GM19239 (cell line): ENCODE results near the gene DPPA4.
"Not testable (repeated sequence)": the region's sequence is repeated elsewhere in the genome, so short reads cannot be mapped to it uniquely, and the experiment has no call there.

Source experiments
- DNase-seq: peaks from one replicate; pipeline ENCODE4 v3.0.0; 2011; ENCODE audit warnings: low spot score; ENCODE audit not compliant: insufficient read length
- FAIRE-seq: peaks from 2 replicates; lab custom pipeline; 2011; peaks lifted over from hg19 to GRCh38; lab: Jason Lieb, UNC

The DPPA4 gene

GRCh38 chr3:109337393-109337792 is at the start of gene DPPA4:
DPPA4 (minus strand) TSS chr3:109337546; CDS start chr3:109337517, 29 bp downstream.
- DNase-seq, result no peak
- no peak for FAIRE-seq

- FAIRE-seq (no peak), DNase-seq (no peak)
Observed at GRCh38 chr3:109385442-109386318, 48.3 kb upstream of the DPPA4 start.

- FAIRE-seq (no peak), DNase-seq (no peak)
Observed at GRCh38 chr3:109384164-109384563, 46.8 kb upstream of the DPPA4 start.

- FAIRE-seq (no peak), DNase-seq (no peak)
Observed at GRCh38 chr3:109382588-109382987, 45.2 kb upstream of the DPPA4 start.

- DNase-seq (no peak), FAIRE-seq (no peak)
Observed at GRCh38 chr3:109375975-109376374, 38.6 kb upstream of the DPPA4 start.

- not testable (repeated sequence) for DNase-seq, FAIRE-seq
Observed at GRCh38 chr3:109374434-109374833, 37.1 kb upstream of the DPPA4 start.

- DNase-seq, result no peak
- no peak for FAIRE-seq
Observed at GRCh38 chr3:109373933-109374332, 36.6 kb upstream of the DPPA4 start.

GRCh38 chr3:109372639-109373038 is 35.3 kb upstream of the DPPA4 start:
- FAIRE-seq, result no peak

GRCh38 chr3:109369510-109369909 is 32.2 kb upstream of the DPPA4 start:
- FAIRE-seq (no peak), DNase-seq (no peak)

More at GRCh38 chr3:109372639-109373038, 35.3 kb upstream of the DPPA4 start:
- no peak for DNase-seq

- FAIRE-seq (no peak), DNase-seq (no peak)
Observed at GRCh38 chr3:109364088-109364487, 26.7 kb upstream of the DPPA4 start.

- DNase-seq (no peak), FAIRE-seq (no peak)
Observed at GRCh38 chr3:109363634-109364033, 26.3 kb upstream of the DPPA4 start.

- DNase-seq (no peak), FAIRE-seq (no peak)
Observed at GRCh38 chr3:109362823-109363222, 25.5 kb upstream of the DPPA4 start.

GRCh38 chr3:109358809-109359208 is 21.5 kb upstream of the DPPA4 start:
- DNase-seq, FAIRE-seq: not testable (repeated sequence)

- no peak for DNase-seq
- FAIRE-seq, result no peak
Observed at GRCh38 chr3:109356442-109357155, 19.3 kb upstream of the DPPA4 start.

GRCh38 chr3:109355625-109356441 is 18.5 kb upstream of the DPPA4 start:
- FAIRE-seq, result no peak
- DNase-seq, result no peak

GRCh38 chr3:109353057-109353456 is 15.7 kb upstream of the DPPA4 start:
- FAIRE-seq, result no peak
- no peak for DNase-seq

- FAIRE-seq (no peak), DNase-seq (no peak)
Observed at GRCh38 chr3:109351231-109351630, 13.9 kb upstream of the DPPA4 start.

GRCh38 chr3:109346770-109347295 is 9.5 kb upstream of the DPPA4 start:
- FAIRE-seq, result no peak
- DNase-seq, result no peak

GRCh38 chr3:109346099-109346498 is 8.8 kb upstream of the DPPA4 start:
- no peak for DNase-seq
- no peak for FAIRE-seq
